Endothelial cell (in vitro differentiated cells): ENCODE data around the gene CD9. TPM values are rescaled to one million over a fixed set of nuclear protein-coding genes. Genes with fewer than 3 reads are reported as not detected.

Experiments used
- DNase-seq: peaks from one replicate; pipeline ENCODE4 v3.0.0; 2021; ENCODE audit warnings: low spot score
- H3K27ac Mint-ChIP-seq: one replicate; pipeline ENCODE4 v1.8.0; 2021; ENCODE audit warnings: mixed read lengths, inconsistent platforms; ENCODE audit not compliant: unreplicated experiment
- H3K27me3 Mint-ChIP-seq: one replicate; pipeline ENCODE4 v1.8.0; 2021; ENCODE audit warnings: mild to moderate bottlenecking, moderate library complexity, mixed read lengths, inconsistent platforms; ENCODE audit not compliant: unreplicated experiment
- H3K36me3 Mint-ChIP-seq: one replicate; pipeline ENCODE4 v1.8.0; 2021; ENCODE audit warnings: mild to moderate bottlenecking, low read depth, mixed read lengths, inconsistent platforms; ENCODE audit not compliant: unreplicated experiment
- H3K4me1 Mint-ChIP-seq: one replicate; pipeline ENCODE4 v1.8.0; 2021; ENCODE audit warnings: mild to moderate bottlenecking, mixed read lengths, inconsistent platforms; ENCODE audit not compliant: unreplicated experiment
- H3K4me3 Mint-ChIP-seq: one replicate; pipeline ENCODE4 v1.8.0; 2021; ENCODE audit warnings: mild to moderate bottlenecking, mixed read lengths, inconsistent platforms; ENCODE audit not compliant: unreplicated experiment
- H3K9me3 Mint-ChIP-seq: one replicate; pipeline ENCODE4 v1.8.0; 2021; ENCODE audit warnings: mixed read lengths, inconsistent platforms; ENCODE audit not compliant: unreplicated experiment
- total RNA-seq: library from RNA; stranded (reverse); fragmentation: NEBNext Ultra II Directional; extraction: Animal tissue kit (Norgen Biotek cat#: 25700); gene quantifications from one replicate; pipeline ENCODE4 v1.2.1, GENCODE V29; 2021; ENCODE audit not compliant: unreplicated experiment
- TF ChIP-seq, protein P1 (sequence below): fragments of 200-600 bp; sonication (generic); IDR thresholded peaks from one replicate; pipeline ENCODE4 v1.5.0; 2021; ENCODE audit warnings: antibody characterized with exemption; ENCODE audit not compliant: unreplicated experiment

CD9 gene
- total RNA-seq, 1 donor from 2014 or later: 67.2 TPM

DNA sequence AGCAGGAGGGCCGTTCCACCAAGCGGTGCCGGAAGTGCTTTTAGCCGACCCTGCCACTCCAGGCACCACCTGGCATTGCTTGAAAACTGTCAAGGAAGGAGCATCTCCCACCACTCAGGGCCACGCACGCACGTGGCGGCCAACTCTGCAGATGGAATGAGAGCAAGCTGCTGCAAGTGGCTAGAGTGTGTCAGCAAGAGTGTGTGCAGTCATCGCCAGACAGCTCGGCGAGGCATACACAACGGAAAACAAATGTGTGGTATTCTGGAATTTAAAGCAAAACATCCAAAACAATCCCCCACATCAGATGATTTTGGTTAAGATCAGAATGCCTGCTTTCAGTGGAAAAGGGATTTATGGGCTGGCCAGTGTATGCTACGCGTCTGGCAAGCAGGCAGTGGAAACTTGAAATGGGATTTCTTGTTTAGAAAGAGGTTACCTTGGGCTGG is 11.2 kb downstream of the CD9 start:
- H3K36me3 Mint-ChIP-seq: no peaks in the 10 kb centered on the region
- H3K27ac Mint-ChIP-seq: no peak overlapping the region
- TF ChIP-seq, protein P1, sequence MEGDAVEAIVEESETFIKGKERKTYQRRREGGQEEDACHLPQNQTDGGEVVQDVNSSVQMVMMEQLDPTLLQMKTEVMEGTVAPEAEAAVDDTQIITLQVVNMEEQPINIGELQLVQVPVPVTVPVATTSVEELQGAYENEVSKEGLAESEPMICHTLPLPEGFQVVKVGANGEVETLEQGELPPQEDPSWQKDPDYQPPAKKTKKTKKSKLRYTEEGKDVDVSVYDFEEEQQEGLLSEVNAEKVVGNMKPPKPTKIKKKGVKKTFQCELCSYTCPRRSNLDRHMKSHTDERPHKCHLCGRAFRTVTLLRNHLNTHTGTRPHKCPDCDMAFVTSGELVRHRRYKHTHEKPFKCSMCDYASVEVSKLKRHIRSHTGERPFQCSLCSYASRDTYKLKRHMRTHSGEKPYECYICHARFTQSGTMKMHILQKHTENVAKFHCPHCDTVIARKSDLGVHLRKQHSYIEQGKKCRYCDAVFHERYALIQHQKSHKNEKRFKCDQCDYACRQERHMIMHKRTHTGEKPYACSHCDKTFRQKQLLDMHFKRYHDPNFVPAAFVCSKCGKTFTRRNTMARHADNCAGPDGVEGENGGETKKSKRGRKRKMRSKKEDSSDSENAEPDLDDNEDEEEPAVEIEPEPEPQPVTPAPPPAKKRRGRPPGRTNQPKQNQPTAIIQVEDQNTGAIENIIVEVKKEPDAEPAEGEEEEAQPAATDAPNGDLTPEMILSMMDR: no peak
- peaks cover 9% of the 10 kb centered on the region for H3K27me3 Mint-ChIP-seq
- no peak overlapping the region for H3K4me3 Mint-ChIP-seq
- no peak for DNase-seq
- H3K4me1 Mint-ChIP-seq: peaks cover 23% of the 10 kb centered on the region
- no peaks in the 10 kb centered on the region for H3K9me3 Mint-ChIP-seq

DNA sequence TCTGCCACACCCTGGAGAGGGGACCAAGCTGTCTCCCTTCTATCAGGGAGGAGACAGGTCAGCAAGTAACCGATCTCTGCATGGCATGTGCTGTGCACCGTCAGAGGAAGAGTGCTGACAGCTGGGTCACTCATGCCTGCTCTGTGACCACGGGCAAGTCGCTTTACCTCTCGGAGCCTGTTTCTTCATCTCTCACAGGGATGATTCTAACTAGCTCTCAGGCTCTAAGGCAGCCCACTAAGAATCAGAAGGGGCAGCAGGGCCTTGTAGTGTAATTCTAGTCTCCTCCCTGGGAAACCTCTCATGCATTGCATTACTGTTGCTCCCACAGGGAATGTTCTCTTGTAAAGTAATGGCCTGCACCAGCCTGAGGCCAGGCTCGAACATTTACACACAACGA is 11.9 kb downstream of the CD9 start:
- no peaks in the 10 kb centered on the region for H3K9me3 Mint-ChIP-seq
- peaks cover 10% of the 10 kb centered on the region for H3K27me3 Mint-ChIP-seq
- no peak overlapping the region for H3K4me3 Mint-ChIP-seq
- no peak overlapping the region for H3K27ac Mint-ChIP-seq
- H3K4me1 Mint-ChIP-seq: peaks cover 18% of the 10 kb centered on the region
- TF ChIP-seq, protein P1: no peak
- H3K36me3 Mint-ChIP-seq: no peaks in the 10 kb centered on the region
- DNase-seq: no peak

DNA sequence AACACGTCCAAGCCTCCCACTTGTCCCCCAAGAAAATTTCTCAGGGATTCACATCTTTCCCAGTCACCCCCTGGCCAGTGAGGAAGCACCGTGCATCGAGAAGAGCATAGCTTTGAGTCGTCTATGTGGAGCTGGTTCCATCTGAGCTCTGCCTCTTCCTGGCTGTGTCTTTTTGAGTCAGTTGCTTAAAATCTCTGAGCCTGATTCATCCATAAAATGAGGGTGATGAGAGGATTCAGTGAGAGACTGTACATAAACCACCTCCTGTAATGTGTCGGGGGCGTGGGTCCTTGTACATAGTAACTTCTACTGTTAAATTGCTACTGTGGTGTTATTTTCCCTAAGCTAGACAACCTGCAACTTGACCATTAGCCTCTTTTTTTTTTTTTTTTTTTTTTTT is 13.8 kb downstream of the CD9 start:
- Mint-ChIP-seq H3K4me3 (no peak overlapping the region), H3K9me3 (no peaks in the 10 kb centered on the region), H3K27me3 (peaks cover 12% of the 10 kb centered on the region), H3K4me1 (peaks cover 18% of the 10 kb centered on the region), H3K36me3 (no peaks in the 10 kb centered on the region), H3K27ac (no peak overlapping the region)
- TF ChIP-seq, protein P1: no peak
- no peak for DNase-seq

DNA sequence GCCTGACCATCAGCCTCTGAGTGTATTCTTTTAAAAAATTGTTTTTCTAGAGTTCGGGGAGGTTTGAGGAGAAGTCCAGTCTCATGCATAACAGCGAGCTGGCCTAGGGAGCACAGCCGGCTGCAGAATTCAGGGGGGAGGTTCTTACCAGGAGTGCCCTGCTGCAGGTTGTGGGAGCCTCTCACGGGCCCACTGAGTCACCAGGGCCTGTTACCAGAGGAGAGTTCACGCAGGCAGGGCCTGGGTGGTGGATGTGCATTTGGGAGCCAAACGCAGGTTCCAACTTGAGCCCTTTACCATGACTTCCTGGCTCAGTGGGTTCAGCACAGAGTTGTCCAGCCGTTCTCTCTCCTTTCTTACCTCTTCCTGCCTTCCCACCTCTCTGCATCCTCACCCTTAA is 14.4 kb downstream of the CD9 start:
- Mint-ChIP-seq H3K27me3 (peaks cover 12% of the 10 kb centered on the region), H3K27ac (no peak overlapping the region), H3K4me3 (no peak overlapping the region), H3K4me1 (peaks cover 20% of the 10 kb centered on the region), H3K36me3 (no peaks in the 10 kb centered on the region), H3K9me3 (no peaks in the 10 kb centered on the region)
- TF ChIP-seq, protein P1: no peak
- DNase-seq: no peak

DNA sequence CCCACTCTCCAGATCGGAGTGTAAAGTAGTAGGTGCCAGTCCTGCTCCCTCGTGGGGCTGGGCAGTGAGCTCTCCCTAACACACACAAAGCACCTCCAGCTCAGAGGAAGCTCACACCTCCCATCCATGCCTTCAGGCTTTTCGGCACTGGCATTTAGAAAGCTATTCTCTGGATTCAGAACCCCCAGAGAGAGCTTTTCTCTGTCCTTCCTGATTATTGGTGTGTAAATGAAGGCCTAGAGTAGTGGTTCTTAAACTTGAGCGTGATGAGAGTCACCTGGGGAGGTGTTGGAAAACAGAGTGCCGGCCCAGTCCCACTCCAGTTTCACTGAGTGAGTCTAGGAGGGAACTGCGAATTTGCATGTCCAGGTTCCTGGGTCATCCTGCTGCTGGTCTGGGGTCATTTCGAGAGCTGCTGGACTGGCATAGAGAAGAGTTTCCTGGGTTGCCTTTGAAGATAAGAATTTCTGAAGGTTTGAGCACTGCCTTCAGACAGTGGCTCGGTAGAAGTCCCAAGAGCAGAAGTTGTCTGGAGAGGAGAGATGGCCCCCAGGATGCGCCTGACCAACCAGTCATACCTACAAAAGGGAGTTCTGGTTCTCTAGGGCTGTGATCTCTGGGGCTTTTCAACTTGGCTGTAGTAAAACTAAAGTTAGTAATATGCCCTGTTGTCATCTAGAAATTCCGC is 15.1 kb downstream of the CD9 start:
- TF ChIP-seq, protein P1: no peak
- DNase-seq: no peak
- Mint-ChIP-seq H3K9me3 (no peaks in the 10 kb centered on the region), H3K4me1 (peaks cover 26% of the 10 kb centered on the region), H3K36me3 (no peaks in the 10 kb centered on the region), H3K27ac (no peak overlapping the region), H3K4me3 (no peak overlapping the region), H3K27me3 (peaks cover 12% of the 10 kb centered on the region)
